ENCODE data around the gene DOCK2.

The DOCK2 gene

GRCh38 chr5:169691471-169691870 is 54.4 kb downstream of the DOCK2 start:
- DNase-seq (ENCODE audit: low read depth): no peak

DNA sequence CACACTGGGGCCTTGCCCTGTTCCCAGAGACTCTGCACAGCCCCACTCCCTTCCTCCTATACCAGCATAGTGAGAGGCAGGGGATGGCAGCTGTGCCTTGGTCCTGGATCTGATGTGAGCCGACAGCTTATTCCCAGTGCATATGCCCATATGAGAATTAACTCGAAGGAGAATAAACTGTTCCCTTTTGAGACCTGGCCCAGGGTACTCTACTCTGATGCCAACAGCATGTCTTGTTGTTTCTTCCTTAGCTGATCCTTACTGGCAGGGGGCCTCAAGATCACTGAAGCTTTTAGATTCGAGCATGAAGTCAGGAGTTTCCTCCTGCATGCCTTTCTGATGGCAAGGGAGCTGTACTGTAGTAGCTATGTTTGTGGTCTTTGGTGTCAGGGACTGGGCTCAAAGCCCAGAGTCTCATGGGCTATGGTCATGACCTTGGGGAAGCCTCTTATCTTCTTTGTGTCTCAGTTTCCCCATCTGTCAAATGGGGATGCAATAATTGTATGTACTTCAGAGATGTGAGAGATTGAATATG is 57.1 kb downstream of the DOCK2 start:
- DNase-seq (ENCODE audit: low read depth): no peak

DNA sequence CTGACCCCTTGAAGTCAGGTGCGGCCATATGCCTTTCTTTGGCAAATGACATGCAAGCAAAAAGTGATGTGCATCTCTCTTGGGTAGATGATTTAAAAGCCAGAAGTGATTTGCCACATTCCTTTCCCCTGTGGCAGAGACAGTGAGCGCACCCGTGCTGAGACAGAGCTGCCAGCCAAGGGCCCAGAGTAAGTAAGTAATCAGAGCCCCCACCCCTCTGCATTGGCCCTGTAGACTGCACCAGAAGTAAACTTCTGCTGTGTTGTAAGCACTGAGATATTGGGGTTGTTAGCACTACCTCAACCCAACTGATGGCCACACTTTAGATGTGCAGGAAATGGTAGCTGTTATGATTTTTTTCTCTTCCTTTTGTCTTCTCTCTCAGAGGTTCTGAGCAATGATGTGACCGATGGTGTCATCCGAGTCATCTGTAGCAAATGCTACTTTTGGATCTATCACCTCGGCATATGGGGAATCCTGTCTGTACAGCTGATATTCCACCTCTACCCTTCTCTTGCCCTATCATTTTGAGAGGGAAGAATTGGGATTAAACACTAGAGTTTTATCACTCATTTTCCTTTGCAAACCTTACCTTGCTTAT is 58.0 kb downstream of the DOCK2 start:
- DNase-seq (ENCODE audit: low read depth): no peak

- DNase-seq (ENCODE audit: low read depth): no peak
Measured at GRCh38 chr5:169695919-169696490, 58.9 kb downstream of the DOCK2 start.

DNA sequence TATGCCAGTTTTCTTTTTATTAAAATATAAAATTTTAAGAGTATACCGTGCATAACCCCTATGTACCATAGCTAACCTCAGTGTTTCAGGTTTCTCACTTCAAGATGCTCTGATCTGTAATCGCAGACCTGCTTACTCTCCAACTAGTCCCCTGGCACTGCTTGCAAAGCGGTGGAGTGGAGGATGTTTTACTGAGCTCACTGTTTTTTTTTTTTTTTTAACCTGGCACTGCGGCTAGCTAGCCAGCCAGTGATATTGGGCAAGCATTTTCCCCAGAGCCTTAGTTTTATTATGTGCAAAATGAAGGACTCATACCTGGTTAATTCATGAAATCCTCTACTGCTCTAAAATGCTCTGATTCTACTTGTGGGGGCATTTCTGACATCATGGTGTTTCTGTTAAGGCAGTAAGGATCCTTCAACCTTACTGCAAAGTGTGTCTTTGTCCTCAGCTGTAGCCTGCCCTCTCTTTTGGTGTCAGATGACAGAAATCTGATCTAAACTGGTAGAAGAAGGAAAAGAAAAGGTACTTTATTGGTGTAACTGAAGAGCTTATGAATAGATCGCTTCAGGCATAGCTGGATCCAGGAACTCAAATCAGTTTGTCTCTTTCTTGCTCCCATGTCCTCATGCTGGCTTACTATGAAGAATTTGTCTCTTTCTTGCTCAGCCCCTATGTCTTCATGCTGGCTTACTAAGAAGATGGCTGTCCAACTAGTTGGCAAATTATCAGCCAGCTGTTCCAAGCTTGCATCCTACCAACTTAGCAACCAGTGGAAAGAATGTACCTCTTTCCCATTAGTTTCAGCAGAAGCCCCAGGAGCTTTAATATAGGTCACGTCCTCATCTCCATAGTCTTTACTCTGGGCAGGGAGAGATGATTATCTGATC is 59.8 kb downstream of the DOCK2 start:
- DNase-seq (ENCODE audit: low read depth): no peak

- no peak for DNase-seq (ENCODE audit: low read depth)
Measured at GRCh38 chr5:169697511-169697890, 60.4 kb downstream of the DOCK2 start.

GRCh38 chr5:169697976-169698375 is 60.9 kb downstream of the DOCK2 start:
- DNase-seq (ENCODE audit: low read depth): no peak

DNA sequence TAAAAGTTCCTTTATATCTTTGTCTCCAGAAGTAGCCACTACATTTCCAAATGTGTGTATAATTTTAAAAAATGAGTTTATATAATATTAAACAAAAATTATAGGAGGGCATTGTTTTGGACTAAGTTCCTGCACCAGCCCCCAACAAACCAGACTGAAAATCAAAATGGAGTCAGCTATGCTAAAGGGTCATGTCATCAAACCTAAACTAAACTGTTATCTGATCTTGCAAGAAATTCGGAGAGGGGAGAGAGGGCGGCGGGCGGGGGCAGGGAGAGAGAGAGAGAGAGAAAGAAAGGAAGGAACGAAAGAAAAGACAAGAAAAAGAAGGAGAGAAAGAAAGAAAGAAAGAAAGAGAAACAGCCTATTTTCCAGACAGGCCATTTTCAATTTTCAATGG is 63.5 kb downstream of the DOCK2 start:
- no peak for DNase-seq (ENCODE audit: low read depth)

DNA sequence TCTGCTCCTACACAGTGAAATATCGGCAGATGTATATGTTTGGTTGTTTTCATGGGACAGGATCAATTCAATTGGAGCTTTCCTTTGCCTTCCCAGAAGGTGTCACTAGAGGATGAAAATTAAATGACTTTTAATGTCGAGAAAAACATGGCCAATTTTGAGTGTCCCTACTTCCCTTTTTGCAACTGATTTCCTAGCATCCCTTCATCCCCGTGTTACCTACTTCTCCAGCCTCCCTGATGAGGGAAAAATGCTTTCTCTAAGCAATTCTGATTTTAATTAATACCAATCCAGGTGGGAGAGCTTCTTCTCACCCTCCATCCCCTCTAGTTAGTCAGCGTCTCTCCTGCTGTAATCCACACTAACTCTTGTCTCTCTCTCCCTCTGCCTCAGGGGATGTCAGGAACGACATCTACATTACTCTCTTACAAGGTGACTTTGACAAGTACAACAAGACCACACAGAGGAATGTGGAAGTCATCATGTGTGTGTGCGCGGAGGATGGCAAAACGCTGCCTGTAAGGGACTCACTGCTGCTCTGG is 64.9 kb downstream of the DOCK2 start:
- no peak for DNase-seq (ENCODE audit: low read depth)

DNA sequence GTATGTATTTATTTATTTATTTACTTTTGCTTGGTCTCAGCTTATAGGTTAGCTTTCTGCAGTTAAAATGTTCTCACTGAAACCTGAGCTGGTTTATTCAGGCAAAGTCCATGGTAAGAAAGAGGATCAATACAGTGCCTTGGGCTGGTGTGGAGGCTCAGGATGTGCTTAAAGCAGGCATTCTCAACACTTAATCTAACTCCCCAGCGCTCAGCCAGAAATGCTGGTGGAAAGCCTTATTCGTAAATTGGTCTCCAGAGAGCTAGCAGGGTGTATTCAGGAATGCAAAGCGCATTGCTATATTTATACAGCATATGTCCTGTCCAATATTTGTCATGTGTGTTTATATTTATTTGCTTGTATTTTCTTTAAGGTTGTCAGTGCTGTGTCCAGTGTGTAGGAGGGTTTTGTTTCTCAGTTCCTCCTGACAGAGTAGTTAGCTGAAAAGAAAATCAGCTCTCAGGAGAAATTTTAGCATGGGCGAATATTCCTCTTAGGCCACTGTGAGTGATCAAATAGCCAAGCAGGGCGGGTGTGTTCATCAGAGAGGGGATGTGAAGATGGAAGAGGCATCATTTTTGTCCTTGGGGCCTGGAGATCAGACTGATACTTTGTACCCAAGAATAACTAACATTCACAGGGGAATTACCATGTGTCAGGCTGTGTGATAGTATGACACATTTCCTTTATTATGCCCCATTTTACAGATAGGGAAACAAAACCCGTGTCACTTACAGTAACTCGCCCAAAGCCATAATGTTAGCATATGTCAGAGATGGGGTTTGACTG is 65.8 kb downstream of the DOCK2 start:
- no peak for DNase-seq (ENCODE audit: low read depth)

DNA sequence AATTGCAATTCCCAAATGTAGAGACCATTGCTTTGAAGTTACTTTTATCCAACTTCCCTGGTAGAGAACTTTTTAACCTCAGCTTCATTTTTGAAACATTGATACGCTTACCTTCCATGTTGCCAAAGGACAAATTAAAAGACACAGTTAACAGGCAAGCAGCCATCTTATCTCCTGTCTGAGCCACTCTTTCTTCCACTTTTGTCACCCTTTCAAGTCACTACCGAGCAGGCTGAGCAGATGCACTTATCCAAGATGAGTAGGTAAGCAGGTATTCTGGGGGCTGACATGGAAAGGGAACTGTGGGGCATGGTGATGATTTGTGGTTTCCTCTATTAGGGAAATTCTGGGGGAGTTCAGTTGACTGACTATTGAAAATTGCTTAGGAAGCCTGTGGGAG is 66.7 kb downstream of the DOCK2 start:
- DNase-seq (ENCODE audit: low read depth): no peak

GRCh38 chr5:169705322-169705721 is 68.2 kb downstream of the DOCK2 start:
- no peak for DNase-seq (ENCODE audit: low read depth)

DNA sequence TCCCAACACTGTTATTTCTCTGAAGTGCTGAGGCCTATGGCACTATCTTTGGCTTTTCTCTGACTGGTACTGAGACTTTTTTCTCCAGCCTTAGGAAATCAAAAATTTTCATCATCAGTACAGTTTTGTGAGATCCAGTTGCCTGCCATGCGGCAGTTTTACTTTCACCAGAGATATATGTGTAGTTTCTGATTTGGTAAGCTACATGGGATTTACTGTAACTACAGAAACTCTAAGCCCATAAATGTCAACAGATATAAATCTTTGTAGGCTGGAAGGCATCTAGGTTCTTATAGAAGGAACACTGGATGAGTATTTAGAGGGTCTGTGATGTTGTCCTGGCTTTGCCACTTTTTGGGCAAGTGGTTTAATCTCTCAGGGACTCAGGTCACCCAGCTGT is 69.0 kb downstream of the DOCK2 start:
- DNase-seq (ENCODE audit: low read depth): no peak

DNA sequence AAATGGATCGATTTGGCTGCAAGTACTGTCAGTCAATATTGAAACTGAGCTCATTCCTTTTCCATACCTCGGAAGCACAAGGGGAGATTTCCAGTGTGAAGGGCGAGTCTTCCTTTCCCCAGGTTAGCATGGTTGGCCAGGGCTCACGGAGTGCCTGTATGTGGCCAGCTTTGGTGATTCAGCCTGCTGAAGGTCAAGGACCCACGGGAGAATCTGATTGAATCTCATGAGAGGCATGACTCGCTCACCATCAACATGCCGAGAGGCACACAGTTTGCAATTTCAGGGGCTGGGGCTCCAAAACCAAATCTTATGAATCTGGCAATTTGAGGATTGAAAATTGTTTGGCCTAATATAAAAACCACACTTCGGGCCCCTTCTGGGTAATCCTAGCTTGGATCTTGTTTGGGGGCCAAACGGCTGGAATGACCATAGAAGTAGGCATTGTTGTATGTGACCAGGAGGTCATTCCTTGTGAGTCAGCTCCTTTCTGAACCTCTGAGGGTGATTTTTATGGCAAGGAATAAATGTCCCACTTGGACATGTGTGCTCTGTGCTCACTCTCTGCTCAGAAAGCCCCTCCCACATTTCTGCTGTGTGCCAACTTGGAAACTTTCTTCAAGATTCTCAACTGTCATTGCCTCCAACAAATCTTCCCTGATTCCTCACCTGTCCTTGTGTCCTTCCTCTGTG is 69.8 kb downstream of the DOCK2 start:
- DNase-seq (ENCODE audit: low read depth): no peak

GRCh38 chr5:169707686-169708085 is 70.6 kb downstream of the DOCK2 start:
- no peak for DNase-seq (ENCODE audit: low read depth)

- DNase-seq (ENCODE audit: low read depth): no peak
Measured at GRCh38 chr5:169710675-169711074, 73.6 kb downstream of the DOCK2 start.

DNA sequence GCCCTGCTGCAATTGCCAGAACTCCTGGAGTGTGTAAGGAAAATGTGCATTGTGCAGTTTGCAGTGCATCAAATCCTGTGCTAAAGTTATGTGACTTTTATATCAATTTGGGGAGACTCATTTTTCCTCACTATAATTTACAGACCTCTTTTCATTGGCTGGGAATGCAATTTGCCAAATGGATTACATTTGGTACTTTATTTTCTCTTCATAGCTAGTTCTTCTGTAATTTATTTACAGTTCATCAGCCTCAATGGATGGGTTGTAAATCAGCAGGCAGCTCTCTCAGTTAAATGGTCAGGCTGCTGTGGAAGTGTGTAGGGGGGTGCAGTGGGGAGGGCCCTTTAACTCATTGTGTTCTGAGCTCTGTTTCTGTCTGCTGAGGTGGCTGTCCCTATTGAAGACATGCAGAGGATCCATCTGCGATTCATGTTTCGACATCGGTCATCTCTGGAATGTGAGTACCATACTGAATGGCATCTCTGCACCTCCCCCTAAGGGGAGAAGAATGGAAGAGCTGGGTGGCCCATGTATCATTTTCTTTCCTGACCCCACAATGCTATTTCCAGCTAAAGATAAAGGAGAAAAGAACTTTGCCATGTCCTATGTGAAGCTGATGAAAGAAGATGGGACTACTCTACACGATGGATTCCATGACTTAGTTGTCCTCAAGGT is 74.6 kb downstream of the DOCK2 start:
- no peak for DNase-seq (ENCODE audit: low read depth)

- no peak for DNase-seq (ENCODE audit: low read depth)
Measured at GRCh38 chr5:169712428-169712827, 75.4 kb downstream of the DOCK2 start.

GRCh38 chr5:169716287-169716686 is 79.2 kb downstream of the DOCK2 start:
- DNase-seq (ENCODE audit: low read depth): no peak

- no peak for DNase-seq (ENCODE audit: low read depth)
Measured at GRCh38 chr5:169717288-169717687, 80.2 kb downstream of the DOCK2 start.

All from stimulated activated CD8-positive, alpha-beta memory T cell treated with anti-CD3 and anti-CD28 coated beads, Interleukin-15, amount 100 ng/mL, for 24 hours (primary cell).